Measurements from ENCODE around the gene SP140. TPM values are rescaled to one million over a fixed set of nuclear protein-coding genes. Genes with fewer than 3 reads are reported as not detected.
A peak's percentile ranks its signal among the peaks of the same experiment; 100 is the strongest.

Gene SP140
- total and polyA plus RNA-seq, 2 of the 13 experiments (the other 11 are each of a cell fraction or from before 2014, with no cell fraction given) = 0.57 to 0.80 TPM

- TF ChIP-seq, protein P1, sequence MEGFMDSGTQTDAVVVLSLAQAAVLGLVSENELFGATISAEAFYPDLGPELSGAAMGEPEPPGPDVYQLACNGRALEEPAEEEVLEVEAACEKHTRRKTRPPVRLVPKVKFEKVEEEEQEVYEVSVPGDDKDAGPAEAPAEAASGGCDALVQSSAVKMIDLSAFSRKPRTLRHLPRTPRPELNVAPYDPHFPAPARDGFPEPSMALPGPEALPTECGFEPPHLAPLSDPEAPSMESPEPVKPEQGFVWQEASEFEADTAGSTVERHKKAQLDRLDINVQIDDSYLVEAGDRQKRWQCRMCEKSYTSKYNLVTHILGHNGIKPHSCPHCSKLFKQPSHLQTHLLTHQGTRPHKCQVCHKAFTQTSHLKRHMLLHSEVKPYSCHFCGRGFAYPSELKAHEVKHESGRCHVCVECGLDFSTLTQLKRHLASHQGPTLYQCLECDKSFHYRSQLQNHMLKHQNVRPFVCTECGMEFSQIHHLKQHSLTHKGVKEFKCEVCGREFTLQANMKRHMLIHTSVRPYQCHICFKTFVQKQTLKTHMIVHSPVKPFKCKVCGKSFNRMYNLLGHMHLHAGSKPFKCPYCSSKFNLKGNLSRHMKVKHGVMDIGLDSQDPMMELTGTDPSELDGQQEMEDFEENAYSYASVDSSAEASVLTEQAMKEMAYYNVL (CRISPR knock-in tag; IDR thresholded peaks at IDR 0.05; ENCODE audit: borderline replicate concordance) = no peak
- TF ChIP-seq, protein P2, sequence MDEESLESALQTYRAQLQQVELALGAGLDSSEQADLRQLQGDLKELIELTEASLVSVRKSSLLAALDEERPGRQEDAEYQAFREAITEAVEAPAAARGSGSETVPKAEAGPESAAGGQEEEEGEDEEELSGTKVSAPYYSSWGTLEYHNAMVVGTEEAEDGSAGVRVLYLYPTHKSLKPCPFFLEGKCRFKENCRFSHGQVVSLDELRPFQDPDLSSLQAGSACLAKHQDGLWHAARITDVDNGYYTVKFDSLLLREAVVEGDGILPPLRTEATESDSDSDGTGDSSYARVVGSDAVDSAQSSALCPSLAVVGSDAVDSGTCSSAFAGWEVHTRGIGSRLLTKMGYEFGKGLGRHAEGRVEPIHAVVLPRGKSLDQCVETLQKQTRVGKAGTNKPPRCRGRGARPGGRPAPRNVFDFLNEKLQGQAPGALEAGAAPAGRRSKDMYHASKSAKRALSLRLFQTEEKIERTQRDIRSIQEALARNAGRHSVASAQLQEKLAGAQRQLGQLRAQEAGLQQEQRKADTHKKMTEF (CRISPR knock-in tag; IDR thresholded peaks at IDR 0.05) = peak; percentile 68; the same call in 1 of the 2 replicates
- TF ChIP-seq ZNF263 (CRISPR knock-in tag; IDR thresholded peaks at IDR 0.05) = peak; percentile 53
- TF ChIP-seq ZMYM2 (CRISPR knock-in tag; IDR thresholded peaks at IDR 0.05) = no peak
- peak; percentile 42; the same call in 1 of the 2 replicates for TF ChIP-seq BHLHE40 (IDR thresholded peaks at IDR 0.05; ENCODE audit: low read length)
- TF ChIP-seq ATF7 (IDR thresholded peaks at IDR 0.05) = no peak
- no peak for TF ChIP-seq ATF7 (CRISPR knock-in tag; IDR thresholded peaks at IDR 0.05)
- 0 out of 2 replicates have a peak, but pooled peaks have one; percentile 35 for TF ChIP-seq TFE3 (CRISPR knock-in tag; IDR thresholded peaks at IDR 0.05)
- TF ChIP-seq HNF4G (IDR thresholded peaks at IDR 0.05; ENCODE audit: borderline replicate concordance, low read depth, low read length) = no peak
- TF ChIP-seq HNF4G (CRISPR knock-in tag; IDR thresholded peaks at IDR 0.05; ENCODE audit: borderline replicate concordance, low read depth) = no peak
- TF ChIP-seq ZBTB20 (CRISPR knock-in tag; IDR thresholded peaks at IDR 0.05; ENCODE audit: borderline replicate concordance, low read depth) = 0 out of 2 replicates have a peak, but pooled peaks have one; percentile 68
- TF ChIP-seq ZBTB44 (CRISPR knock-in tag; IDR thresholded peaks at IDR 0.05) = no peak
- peak; percentile 64 for TF ChIP-seq ZNF883 (CRISPR knock-in tag; IDR thresholded peaks at IDR 0.05; ENCODE audit: not compliant biosample characterization)
- TF ChIP-seq SMC3 (IDR thresholded peaks at IDR 0.05; ENCODE audit: low read length) = peak; percentile 73; the same call in 1 of the 2 replicates
- TF ChIP-seq, protein P3, sequence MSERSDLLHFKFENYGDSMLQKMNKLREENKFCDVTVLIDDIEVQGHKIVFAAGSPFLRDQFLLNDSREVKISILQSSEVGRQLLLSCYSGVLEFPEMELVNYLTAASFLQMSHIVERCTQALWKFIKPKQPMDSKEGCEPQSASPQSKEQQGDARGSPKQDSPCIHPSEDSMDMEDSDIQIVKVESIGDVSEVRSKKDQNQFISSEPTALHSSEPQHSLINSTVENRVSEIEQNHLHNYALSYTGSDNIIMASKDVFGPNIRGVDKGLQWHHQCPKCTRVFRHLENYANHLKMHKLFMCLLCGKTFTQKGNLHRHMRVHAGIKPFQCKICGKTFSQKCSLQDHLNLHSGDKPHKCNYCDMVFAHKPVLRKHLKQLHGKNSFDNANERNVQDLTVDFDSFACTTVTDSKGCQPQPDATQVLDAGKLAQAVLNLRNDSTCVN (CRISPR knock-in tag; IDR thresholded peaks at IDR 0.05; ENCODE audit: borderline replicate concordance) = peak; percentile 45; the same call in 1 of the 2 replicates
- peak; percentile 89 for TF ChIP-seq IRF2 (CRISPR knock-in tag; IDR thresholded peaks at IDR 0.05)
- no peak for TF ChIP-seq UBTF (CRISPR knock-in tag; IDR thresholded peaks at IDR 0.05)
- peak; percentile 60; the same call in 1 of the 2 replicates for TF ChIP-seq ZNF768 (CRISPR knock-in tag; IDR thresholded peaks at IDR 0.05)
- TF ChIP-seq ZFP37 (CRISPR knock-in tag; IDR thresholded peaks at IDR 0.05; ENCODE audit: borderline replicate concordance) = peak; percentile 46; the same call in 1 of the 2 replicates
These were observed 98.0 kb downstream of the SP140 start (continued) for GRCh38 chr2:230323385-230324106.
